ENCODE measurements around the gene NES.

Gene NES

GRCh38 chr1:156654700-156655099 lies 22.5 kb downstream of the NES start:
- peaks cover 0 to 61% of the 10 kb centered on the region in 2 donors for H3K27me3 ChIP-seq
- peaks cover 0 to 30% (median 21%) of the 10 kb centered on the region in 4 donors for H3K4me1 ChIP-seq
- intact Hi-C loops (cut with DNase I; ENCODE audit: low total_unique reads), result loop anchor here (5.0 kb wide), 2 partner anchors 72 to 267 kb away; no protein-coding TSS in a partner anchor
- no peaks in the 10 kb centered on the region for H3K9me3 ChIP-seq
- TF ChIP-seq CTCF (IDR thresholded peaks at IDR 0.05), result no peak
- no peak for DNase-seq
- no peak overlapping the region for H3K4me3 ChIP-seq
- H3K36me3 ChIP-seq, result no peaks in the 10 kb centered on the region
- H3K27ac ChIP-seq, result no peak overlapping the region

GRCh38 chr1:156652992-156653355 lies 24.2 kb downstream of the NES start:
- peaks cover 0 to 16% (median 13%) of the 10 kb centered on the region in 4 donors for H3K4me1 ChIP-seq
- no peaks in the 10 kb centered on the region for H3K9me3 ChIP-seq
- intact Hi-C loops (cut with DNase I; ENCODE audit: low total_unique reads), result no loop called here
- H3K36me3 ChIP-seq, result no peaks in the 10 kb centered on the region
- H3K27ac ChIP-seq, result no peak overlapping the region
- DNase-seq, result no peak
- H3K27me3 ChIP-seq, result peaks cover 0 to 75% of the 10 kb centered on the region in 2 donors
- TF ChIP-seq CTCF (IDR thresholded peaks at IDR 0.05), result no peak
- H3K4me3 ChIP-seq, result no peak overlapping the region

- no peaks in the 10 kb centered on the region for H3K36me3 ChIP-seq
- no peak for TF ChIP-seq CTCF (IDR thresholded peaks at IDR 0.05)
- peaks cover 0 to 81% of the 10 kb centered on the region in 2 donors for H3K27me3 ChIP-seq
- no peak overlapping the region for H3K27ac ChIP-seq
- peaks cover 0 to 10% (median 8%) of the 10 kb centered on the region in 4 donors for H3K4me1 ChIP-seq
- no peak for DNase-seq
- intact Hi-C loops (cut with DNase I; ENCODE audit: low total_unique reads), result no loop called here
- no peak overlapping the region for H3K4me3 ChIP-seq
- H3K9me3 ChIP-seq, result no peaks in the 10 kb centered on the region
These were observed 24.8 kb downstream of the NES start for GRCh38 chr1:156652131-156652991.

- TF ChIP-seq CTCF (IDR thresholded peaks at IDR 0.05), result no peak
- no peak overlapping the region for H3K27ac ChIP-seq
- H3K4me1 ChIP-seq, result no peaks in the 10 kb centered on the region
- H3K4me3 ChIP-seq, result no peak overlapping the region
- no peaks in the 10 kb centered on the region for H3K9me3 ChIP-seq
- no peak for DNase-seq
- no peaks in the 10 kb centered on the region for H3K36me3 ChIP-seq
- intact Hi-C loops (cut with DNase I; ENCODE audit: low total_unique reads), result no loop called here
- H3K27me3 ChIP-seq, result peaks cover 0 to 95% of the 10 kb centered on the region in 2 donors
These were observed 28.3 kb downstream of the NES start for GRCh38 chr1:156648951-156649350.

GRCh38 chr1:156648496-156648895 lies 28.7 kb downstream of the NES start:
- no peaks in the 10 kb centered on the region for H3K36me3 ChIP-seq
- no peak overlapping the region for H3K4me3 ChIP-seq
- DNase-seq, result no peak
- peaks cover 0 to 95% of the 10 kb centered on the region in 2 donors for H3K27me3 ChIP-seq
- intact Hi-C loops (cut with DNase I; ENCODE audit: low total_unique reads), result no loop called here
- H3K9me3 ChIP-seq, result no peaks in the 10 kb centered on the region
- H3K4me1 ChIP-seq, result no peaks in the 10 kb centered on the region
- no peak overlapping the region for H3K27ac ChIP-seq
- no peak for TF ChIP-seq CTCF (IDR thresholded peaks at IDR 0.05)
